RWPE2 (cell line): ENCODE measurements around the gene MLLT6.

ENCODE experiments used
- ATAC-seq: fragments of 200-7000 bp; cut with Tn5 transposase; 3 replicates; pipeline ENCODE4 v1.9.1; 2021; ENCODE audit warnings: low read depth
- DNase-seq: peaks from one replicate; pipeline ENCODE4 v3.0.0-alpha.2; 2020; ENCODE audit warnings: low spot score
- H3K27ac ChIP-seq: fragments of 450-650 bp; 2 replicates; pipeline ENCODE4 v1.5.1; 2017; ENCODE audit warnings: mild to moderate bottlenecking; ENCODE audit not compliant: poor library complexity, severe bottlenecking
- H3K27me3 ChIP-seq: fragments of 250-450 bp; sonication (Bioruptor Pico); 2 replicates; pipeline ENCODE4 v1.5.1; 2021; ENCODE audit warnings: mild to moderate bottlenecking, moderate library complexity; ENCODE audit not compliant: insufficient read depth, poor library complexity, severe bottlenecking
- H3K36me3 ChIP-seq: fragments of 250-450 bp; sonication (Bioruptor Pico); 2 replicates; pipeline ENCODE4 v1.5.1; 2020; ENCODE audit warnings: low read depth, mild to moderate bottlenecking, moderate library complexity
- H3K4me1 ChIP-seq: fragments of 250-450 bp; sonication (Bioruptor Pico); 2 replicates; pipeline ENCODE4 v1.5.1; 2021; ENCODE audit warnings: mild to moderate bottlenecking, moderate library complexity; ENCODE audit not compliant: insufficient read depth, poor library complexity, severe bottlenecking
- H3K4me3 ChIP-seq: fragments of 250-450 bp; sonication (Bioruptor Pico); 2 replicates; pipeline ENCODE4 v1.5.1; 2021; ENCODE audit warnings: mild to moderate bottlenecking, moderate library complexity; ENCODE audit not compliant: severe bottlenecking
- H3K9me3 ChIP-seq: fragments of 250-450 bp; sonication (Bioruptor Pico); 2 replicates; pipeline ENCODE4 v1.5.1; 2021; ENCODE audit warnings: mild to moderate bottlenecking, moderate library complexity; ENCODE audit not compliant: severe bottlenecking
- TF ChIP-seq, protein P1 (sequence below): fragments of 450-650 bp; IDR thresholded peaks from one replicate; pipeline ENCODE4 v1.5.1; 2017; ENCODE audit warnings: mild to moderate bottlenecking, moderate library complexity; ENCODE audit not compliant: poor library complexity, severe bottlenecking

The MLLT6 gene

GRCh38 chr17:38746849-38747462 is 41.9 kb downstream of the MLLT6 start:
- ATAC-seq (no peak), DNase-seq (no peak)
- peaks cover 10% of the 10 kb centered on the region for H3K4me1 ChIP-seq

DNA sequence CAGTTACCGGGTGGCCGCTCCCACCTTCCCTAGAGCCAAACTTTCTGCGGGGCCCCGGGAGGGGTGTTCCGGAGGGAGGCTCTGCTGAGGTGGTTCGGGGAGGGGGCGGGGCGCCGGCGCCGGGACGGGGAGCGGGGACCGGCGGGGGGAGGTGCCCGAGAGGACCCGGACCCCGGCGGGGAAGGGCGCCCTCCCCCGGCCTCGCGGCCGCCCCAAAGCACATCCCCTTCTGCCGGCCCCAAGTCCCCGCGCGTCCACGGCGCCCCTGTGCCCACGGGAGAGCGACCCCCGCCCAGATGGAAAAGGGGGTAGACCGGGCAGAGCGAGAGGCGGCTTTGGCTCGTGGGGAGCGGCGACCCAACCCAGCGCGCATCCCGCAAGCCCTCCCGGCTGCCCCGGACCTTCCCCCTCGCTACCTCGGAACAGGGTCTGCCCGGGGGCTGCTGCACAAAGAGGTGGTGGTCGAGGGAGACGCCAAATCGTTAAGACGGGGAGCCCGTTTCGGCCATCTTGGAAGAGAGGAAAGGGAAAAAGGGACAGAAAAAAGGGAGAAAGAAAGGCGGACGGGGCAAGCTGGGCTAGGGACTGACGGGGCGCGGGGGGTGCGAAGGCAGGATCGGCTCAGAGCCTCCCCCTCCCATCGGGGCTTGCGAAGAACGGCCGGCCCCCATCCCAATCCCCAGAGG is 42.5 kb downstream of the MLLT6 start:
- Histone ChIP-seq H3K27me3 (no peaks in the 10 kb centered on the region), H3K4me1 (peaks cover 5% of the 10 kb centered on the region), H3K36me3 (0 out of 2 replicates have a peak, but pooled peaks cover 5% of the 10 kb centered on the region), H3K9me3 (no peaks in the 10 kb centered on the region), H3K27ac (peak overlapping the region; percentile 84), H3K4me3 (peak overlapping the region; percentile 76)
- no peak for ATAC-seq
- TF ChIP-seq, protein P1, sequence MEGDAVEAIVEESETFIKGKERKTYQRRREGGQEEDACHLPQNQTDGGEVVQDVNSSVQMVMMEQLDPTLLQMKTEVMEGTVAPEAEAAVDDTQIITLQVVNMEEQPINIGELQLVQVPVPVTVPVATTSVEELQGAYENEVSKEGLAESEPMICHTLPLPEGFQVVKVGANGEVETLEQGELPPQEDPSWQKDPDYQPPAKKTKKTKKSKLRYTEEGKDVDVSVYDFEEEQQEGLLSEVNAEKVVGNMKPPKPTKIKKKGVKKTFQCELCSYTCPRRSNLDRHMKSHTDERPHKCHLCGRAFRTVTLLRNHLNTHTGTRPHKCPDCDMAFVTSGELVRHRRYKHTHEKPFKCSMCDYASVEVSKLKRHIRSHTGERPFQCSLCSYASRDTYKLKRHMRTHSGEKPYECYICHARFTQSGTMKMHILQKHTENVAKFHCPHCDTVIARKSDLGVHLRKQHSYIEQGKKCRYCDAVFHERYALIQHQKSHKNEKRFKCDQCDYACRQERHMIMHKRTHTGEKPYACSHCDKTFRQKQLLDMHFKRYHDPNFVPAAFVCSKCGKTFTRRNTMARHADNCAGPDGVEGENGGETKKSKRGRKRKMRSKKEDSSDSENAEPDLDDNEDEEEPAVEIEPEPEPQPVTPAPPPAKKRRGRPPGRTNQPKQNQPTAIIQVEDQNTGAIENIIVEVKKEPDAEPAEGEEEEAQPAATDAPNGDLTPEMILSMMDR: peak; percentile 22
- no peak for DNase-seq

More at GRCh38 chr17:38746849-38747462, 41.9 kb downstream of the MLLT6 start:
- H3K9me3 ChIP-seq: no peaks in the 10 kb centered on the region
- H3K27me3 ChIP-seq: no peaks in the 10 kb centered on the region
- H3K4me3 ChIP-seq: peak overlapping the region; percentile 76
- H3K27ac ChIP-seq: peak overlapping the region; percentile 84
- TF ChIP-seq, protein P1: no peak
- H3K36me3 ChIP-seq: 0 out of 2 replicates have a peak, but pooled peaks cover 5% of the 10 kb centered on the region

DNA sequence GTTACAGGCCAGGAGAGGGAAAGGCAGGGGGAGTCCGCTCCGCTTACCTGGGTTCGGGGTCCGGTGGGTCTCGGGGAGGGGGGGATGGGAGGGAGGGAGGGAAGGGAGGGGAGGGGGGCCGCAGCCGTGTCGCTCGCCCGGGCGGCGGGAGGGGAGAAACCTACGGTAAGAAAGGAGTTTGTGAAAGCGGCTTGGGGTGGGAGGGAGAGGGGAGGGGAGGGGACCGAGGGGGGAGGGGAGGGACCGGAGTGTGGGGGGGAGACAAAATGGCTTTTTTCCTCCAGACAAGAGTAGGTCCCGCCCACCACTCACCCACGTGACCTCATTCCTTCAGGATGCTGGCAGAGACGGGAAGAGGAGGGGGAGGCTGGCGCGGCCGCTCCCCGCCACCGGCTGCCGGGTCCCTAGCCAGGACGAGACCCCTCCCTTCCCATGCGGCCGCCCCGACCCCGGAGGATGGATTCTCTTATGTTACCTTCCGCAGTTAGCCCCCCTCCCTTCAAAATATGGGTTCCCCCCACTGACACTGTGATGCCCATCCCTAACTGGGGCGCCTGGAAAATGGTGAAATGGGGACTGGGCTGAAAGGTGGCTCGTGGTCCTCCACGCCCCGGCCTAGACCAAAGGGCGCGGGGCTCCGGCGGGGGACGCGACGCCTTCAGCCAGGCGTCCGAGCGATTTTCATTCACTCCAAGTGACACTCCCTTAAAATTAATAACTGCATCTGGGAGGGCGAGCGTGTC is 43.2 kb downstream of the MLLT6 start, which contains the start of gene PCGF2:
Gene PCGF2, minus strand, starts transcription at position 188 of the 743 bp plus-strand sequence. CDS start 7,934 bp downstream, outside the sequence.
- H3K4me1 ChIP-seq: no peaks in the 10 kb centered on the region
- H3K36me3 ChIP-seq: 0 out of 2 replicates have a peak, but pooled peaks cover 5% of the 10 kb centered on the region
- H3K27ac ChIP-seq: peak within 1 kb of the TSS; percentile 84
- TF ChIP-seq, protein P1: no peak
- ATAC-seq: peak; percentile 8; the same call in 2 of the 3 replicates
- no peaks in the 10 kb centered on the region for H3K27me3 ChIP-seq
- peak within 1 kb of the TSS; percentile 84 for H3K4me3 ChIP-seq
- DNase-seq: peak; percentile 94
- no peaks in the 10 kb centered on the region for H3K9me3 ChIP-seq

- Histone ChIP-seq H3K4me3 (peak overlapping the region; percentile 84), H3K27ac (peak overlapping the region; percentile 84), H3K9me3 (no peaks in the 10 kb centered on the region), H3K36me3 (peaks cover 10% of the 10 kb centered on the region; the same call in 1 of the 2 replicates), H3K27me3 (no peaks in the 10 kb centered on the region), H3K4me1 (no peaks in the 10 kb centered on the region)
- ATAC-seq: no peak
- no peak for DNase-seq
- TF ChIP-seq, protein P1: no peak
Observed at GRCh38 chr17:38748892-38749222, 43.8 kb downstream of the MLLT6 start.
